ENCODE measurements around the gene CDH10. TPM values are rescaled to one million over a fixed set of nuclear protein-coding genes. Genes with fewer than 3 reads are reported as not detected.

The CDH10 gene
- total RNA-seq: not detected in 2 replicates

GRCh38 chr5:24644761-24645160 is at the start of gene CDH10:
Gene CDH10, minus strand, starts transcription at chr5:24644978. Its CDS starts 51,488 bp downstream, at chr5:24593490.

All from cardiac ventricle fibroblast (primary cell).